ENCODE results near the gene SPACA6.

Gene SPACA6

GRCh38 chr19:51688671-51689571 is 4.2 kb upstream of the SPACA6 start:
- peak; percentile 95 for DNase-seq (ENCODE audit: low spot score)

DNA sequence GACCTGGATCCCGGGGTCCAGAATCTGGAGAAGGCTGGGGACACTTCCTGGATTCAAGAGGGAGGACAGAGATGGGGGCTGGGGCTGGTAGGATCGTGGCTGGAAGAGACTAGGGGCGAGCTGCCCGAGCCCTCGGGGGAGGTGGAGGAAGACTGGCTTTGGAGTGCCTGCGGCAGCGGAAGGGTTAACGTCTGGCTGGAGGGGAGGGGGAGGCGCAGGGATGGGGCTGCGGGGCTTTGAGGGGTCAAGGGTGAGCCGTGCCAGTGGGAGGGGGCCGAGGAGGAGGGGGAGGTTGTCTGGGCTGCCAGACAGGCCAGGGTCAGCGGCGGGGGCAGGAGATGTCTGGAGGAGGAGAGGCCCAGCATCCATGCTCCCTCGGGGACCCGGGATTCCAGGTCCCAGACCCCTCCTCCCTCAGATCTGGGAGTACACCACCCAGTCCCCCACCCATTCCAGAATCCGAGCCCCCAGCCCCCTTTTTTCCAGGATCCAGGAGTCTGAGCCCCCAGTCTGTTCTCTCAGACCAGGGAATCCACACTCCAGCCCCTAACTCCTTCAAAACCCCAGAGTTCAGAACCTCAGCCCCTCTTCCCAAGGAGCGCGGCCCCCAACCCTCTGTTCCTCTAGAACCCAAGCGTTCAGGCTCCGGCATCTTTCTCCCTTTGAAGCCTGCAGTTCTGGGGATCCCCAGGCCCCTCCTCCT is 3.2 kb upstream of the SPACA6 start:
- DNase-seq (ENCODE audit: low spot score) = peak; percentile 31

DNA sequence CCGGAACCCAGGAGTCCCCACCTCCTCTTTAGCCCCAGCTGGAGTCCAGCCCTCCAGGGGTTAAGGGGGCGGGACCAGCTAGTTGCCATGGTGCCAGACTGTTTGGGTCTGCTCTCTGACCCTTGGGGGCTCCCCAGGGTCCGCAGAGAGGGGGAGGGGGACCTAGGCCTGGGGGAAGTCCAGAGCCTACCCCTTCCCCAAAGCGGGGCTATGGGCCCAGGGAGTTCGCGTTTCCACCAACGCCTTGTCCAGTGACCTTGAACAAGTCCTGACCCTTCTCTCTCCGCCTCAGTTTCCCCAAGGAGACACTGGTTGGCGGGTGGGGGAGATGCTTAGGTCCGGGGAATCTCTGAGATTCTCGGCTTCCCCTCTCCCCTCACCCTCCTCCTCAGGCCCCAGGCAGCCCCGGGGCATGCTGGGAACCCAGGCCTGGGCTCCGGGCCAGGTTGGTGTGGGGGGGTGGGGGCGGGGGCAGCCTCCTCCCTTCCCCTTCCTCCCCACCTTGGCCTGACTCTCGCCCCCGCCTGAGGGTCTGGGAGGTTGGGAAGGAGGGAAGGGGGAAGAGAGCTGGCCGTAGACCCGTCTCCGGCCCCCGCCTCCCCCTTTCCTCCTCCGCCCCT is 2.6 kb upstream of the SPACA6 start:
- peak; percentile 73 for DNase-seq (ENCODE audit: low spot score)

DNA sequence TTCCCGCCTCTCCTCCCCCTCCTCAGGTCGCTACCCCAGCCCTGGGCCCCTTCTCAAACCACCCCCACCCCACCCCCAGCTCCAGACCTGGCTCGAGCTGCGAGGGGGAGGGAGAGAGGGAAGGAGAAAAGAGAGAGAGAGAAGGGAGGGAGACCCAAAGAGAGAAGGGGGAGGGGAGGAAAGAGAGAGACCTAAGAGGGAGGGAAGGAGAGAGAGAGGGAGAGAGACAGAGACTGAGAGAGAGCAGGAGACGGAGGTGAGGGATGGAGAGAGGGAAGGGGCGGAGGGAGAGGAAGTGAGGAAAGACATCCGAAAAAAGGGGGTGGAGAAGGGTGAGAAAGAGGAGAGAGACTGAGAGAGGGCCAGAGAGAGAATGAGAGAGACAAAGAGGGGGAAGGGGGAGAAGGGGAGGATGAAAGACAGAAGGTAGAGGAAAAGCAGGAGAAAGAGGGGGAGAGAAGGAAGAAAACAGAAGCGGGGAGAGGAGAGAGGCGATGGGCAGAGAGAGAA is 2.0 kb upstream of the SPACA6 start:
- DNase-seq (ENCODE audit: low spot score) = peak; percentile 58

DNA sequence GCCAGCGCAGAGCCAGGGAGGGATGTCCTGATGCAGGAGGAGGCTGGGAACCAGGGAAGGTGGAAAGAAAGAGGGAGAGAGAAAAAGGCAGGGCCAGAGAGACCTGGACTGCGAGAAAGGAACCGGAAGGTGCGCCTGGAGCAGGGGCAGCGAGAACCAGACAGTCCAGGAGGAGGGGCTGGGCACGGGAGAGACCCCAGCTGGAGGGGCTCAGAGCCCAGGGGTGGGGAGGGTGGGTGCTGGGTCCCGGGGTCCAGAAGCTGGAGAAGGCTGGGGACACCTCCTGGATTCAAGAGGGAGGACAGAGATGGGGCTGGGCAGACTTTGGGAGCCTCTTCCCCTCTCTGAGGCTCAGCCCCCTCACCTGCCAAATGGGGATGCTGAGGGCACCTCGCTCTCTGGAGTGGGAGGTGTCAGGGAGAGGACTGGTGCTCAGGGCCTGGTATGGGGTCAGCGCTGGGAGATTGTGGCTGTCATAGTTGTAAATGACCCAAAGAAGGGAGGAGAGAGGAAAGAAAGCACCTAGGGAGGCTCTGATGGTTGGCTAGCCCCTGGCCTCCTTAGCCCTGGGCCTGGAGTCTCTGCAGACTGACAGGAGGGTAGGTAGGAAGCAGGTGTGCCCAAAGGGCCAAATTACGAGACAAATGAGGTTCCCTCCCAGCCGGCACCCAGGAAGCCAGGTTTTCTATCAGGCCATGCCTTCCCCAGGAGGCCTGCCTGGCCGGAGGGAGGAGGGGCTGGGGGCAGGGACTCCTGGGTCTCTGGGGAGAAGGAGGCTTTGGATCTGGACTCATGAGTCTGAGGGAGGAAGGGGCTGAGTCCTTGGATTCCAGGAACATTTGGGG is 1.3 kb upstream of the SPACA6 start:
- DNase-seq (ENCODE audit: low spot score) = no peak

DNA sequence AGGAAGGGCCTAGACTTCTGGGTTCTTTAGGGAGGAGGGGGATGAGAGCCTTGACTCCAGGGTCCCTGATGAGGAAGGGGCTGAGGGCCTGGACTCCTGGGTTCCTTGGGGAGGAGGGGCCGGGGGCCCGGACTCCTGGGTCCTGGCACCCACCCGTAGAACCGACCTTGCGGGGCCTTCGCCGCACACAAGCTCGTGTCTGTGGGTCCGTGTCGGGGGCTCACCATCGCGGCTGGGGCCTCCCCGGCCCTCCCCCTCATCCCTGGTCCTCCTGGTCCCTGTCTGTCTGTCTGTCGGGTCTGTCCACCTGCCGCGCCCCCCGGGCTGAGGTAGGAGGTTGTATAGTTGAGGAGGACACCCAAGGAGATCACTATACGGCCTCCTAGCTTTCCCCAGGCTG is 662 bp upstream of the SPACA6 start:
- DNase-seq (ENCODE audit: low spot score) = no peak

DNA sequence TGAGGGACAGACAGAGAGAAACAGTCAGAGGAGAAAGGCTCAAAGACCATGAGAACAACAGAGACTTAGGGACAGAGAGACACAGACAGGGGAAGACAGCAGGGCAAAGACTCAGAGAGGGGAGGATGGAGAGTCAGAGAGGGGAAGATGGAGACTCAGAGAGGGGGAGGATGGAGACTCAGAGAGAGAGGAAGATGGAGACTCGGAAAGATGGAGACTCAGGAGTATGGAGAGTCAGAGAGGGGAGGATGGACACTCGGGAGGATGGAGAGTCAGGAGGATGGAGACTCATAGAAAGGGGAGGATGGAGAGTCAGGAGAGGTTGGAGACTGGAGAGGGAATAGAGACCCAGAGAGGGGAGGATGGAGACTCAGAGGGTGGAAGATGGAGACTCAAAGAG is 689 bp downstream of the SPACA6 start:
- no peak for DNase-seq (ENCODE audit: low spot score)

GRCh38 chr19:51694318-51695085 is 1.4 kb downstream of the SPACA6 start:
- no peak for DNase-seq (ENCODE audit: low spot score)

DNA sequence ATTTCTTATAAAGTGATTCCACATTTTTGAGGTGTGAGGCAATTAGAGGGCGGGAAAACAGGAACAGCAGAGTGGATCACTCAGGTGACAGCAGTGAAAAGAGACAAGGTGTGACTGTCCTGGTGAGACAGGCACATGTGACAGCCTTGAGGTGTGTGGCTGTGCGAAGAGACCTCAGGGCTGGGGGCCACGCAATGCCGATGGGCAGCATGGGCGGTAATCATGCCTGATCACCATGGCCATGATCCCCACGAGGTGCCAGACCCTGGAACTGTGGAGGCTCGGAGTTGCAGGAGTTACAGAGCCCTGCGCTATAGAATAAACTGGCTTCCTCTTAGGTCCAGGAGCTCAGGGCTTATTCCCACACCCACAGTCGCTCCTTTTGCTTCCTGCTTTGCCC is 2.0 kb downstream of the SPACA6 start:
- no peak for DNase-seq (ENCODE audit: low spot score)

DNA sequence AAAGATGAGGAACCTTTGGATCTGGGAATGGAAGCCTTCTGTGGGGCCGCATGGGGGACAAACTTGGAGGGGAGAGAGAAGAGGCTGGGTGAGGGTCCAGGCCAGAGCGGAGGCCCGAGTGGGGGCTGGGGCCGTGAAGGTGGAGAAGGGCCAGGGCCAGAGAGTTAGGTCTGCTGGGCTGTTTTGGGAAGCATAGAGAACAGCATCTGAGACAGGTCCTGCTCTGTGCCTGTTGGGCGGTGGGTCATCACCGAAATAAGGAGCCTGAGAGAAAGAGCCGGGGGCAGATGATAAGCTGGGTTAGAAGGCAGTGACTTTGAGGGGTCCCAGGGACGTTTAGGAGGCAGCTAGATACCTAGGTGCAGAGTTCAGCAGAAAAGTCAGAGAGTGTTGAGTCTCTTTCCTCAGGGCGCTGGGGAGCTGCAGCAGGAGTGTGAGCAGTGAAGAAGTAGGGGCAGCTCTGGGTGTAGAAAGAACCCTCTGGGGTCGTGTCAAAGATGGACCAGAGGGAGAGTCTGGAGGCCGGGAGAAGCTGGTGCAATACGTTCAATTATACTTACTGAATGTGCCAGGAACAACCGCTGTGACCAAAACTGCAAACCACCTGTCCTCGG is 2.7 kb downstream of the SPACA6 start:
- DNase-seq (ENCODE audit: low spot score) = no peak

DNA sequence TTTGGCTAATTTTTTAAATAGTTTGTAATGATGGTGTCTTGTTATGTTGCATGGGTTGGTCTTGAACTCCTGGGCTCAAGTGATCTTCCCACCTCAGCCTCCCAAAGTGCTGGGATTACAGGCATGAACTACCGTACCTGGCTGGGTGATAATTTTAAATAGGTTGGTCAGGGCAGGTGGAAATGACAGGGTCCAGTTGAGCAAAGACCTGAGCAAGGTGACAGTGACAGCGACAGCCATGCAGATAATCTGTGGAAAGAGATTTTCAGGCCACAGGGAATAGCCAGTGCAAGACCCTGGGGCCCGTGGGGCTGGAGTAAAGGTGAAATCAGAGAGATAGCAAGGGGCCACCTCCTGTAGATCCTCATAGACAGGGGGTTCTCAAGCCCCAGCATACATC is 3.5 kb downstream of the SPACA6 start:
- no peak for DNase-seq (ENCODE audit: low spot score)

DNA sequence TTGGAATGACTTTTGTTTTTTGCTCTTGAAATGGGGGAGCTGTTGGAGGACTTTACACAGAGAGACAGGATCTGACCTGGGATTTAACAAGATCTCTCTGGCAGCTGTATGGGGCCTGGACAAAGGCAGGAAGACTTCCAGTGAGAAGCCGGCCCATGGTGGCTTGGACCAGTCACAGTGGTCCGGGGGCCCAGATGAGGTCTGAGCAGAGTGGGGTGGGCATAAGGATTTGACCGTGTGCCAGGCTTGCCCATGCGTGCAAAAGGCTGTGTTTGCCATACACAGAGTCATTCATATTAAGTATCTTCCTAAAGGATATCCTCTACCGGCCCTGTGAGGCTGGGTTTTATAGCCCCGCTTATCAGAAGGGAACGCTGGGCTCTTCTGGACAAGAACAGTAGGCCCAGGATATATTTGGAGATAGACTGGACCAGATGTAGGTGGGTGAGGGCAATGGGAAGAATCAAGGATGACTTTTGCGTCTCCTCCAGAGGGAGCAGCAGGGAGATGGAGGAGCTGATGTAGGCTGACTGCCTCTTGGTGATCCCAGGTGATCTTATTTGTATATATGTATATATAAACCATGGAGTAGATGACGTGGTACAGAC is 4.1 kb downstream of the SPACA6 start:
- no peak for DNase-seq (ENCODE audit: low spot score)

GRCh38 chr19:51698296-51698695 is 5.2 kb downstream of the SPACA6 start:
- DNase-seq (ENCODE audit: low spot score) = peak; percentile 24

- DNase-seq (ENCODE audit: low spot score) = no peak
These were observed 6.0 kb downstream of the SPACA6 start for GRCh38 chr19:51699170-51699569.

DNA sequence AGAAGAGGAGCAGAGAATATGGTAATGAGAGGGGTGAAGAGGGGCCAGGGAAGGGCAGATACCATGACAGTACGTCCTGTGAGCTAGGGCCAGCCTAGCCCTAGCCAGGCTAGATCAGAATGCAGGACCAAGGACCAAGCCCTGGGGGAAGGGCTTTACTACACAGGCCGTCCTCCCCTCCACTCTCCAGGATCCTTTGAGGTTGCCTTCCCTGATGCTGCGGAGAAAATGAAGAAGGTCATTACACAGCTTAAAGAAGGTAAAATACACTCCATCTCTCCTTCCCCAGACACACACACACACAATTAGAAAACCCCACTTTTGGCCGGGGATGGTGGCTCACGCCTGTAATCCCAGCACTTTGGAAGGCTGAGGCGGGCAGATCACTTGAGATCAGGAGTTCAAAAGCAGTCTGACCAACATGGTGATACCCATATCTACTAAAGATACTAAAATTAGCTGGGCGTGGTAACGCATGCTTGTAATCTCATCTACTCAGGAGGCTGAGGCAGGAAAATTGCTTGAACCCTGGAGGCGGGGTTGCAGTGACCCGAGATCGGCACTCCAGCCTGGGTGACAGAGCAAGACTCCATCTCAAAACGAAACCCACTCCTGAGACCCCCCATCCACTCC is 8.5 kb downstream of the SPACA6 start:
- DNase-seq (ENCODE audit: low spot score) = no peak

GRCh38 chr19:51702103-51702824 is 9.1 kb downstream of the SPACA6 start:
- DNase-seq (ENCODE audit: low spot score) = peak; percentile 79

- peak; percentile 38 for DNase-seq (ENCODE audit: low spot score)
These were observed 9.9 kb downstream of the SPACA6 start for GRCh38 chr19:51702825-51703574.
